GM21447 (cell line): ENCODE measurements around the gene FAM76A.
A peak's percentile ranks its signal among the peaks of the same experiment; 100 is the strongest.

Source experiments
- ATAC-seq: cut with Tn5 transposase; IDR thresholded peaks from one replicate; pipeline ENCODE4 v1.9.1; 2021; ENCODE audit not compliant: unreplicated experiment

Gene FAM76A

GRCh38 chr1:27719286-27720251, 6.2 kb upstream of the FAM76A start:
- ATAC-seq: no peak

GRCh38 chr1:27724961-27725373, 794 bp upstream of the FAM76A start:
- no peak for ATAC-seq

GRCh38 chr1:27726173-27727044, 648 bp downstream of the FAM76A start:
- ATAC-seq: peak; percentile 26

DNA sequence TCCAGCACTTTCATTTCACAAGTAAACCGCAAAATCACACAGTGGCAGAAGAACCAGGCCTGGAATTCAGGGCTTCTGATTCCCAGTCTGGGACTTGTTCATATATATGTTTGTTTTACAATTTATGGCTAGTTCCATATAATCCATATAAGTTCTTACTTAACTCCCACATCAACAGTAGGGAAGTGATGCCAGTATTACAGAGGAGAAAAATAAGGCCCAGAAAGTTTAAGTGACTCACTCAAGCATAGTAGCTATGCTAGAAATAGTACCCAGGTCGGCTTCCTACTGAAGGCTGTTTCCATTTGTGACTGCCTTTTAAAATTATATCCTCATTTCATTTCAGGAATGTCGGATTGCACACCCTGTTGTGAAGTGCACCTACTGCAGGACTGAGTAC, 1.4 kb downstream of the FAM76A start:
- ATAC-seq: no peak

DNA sequence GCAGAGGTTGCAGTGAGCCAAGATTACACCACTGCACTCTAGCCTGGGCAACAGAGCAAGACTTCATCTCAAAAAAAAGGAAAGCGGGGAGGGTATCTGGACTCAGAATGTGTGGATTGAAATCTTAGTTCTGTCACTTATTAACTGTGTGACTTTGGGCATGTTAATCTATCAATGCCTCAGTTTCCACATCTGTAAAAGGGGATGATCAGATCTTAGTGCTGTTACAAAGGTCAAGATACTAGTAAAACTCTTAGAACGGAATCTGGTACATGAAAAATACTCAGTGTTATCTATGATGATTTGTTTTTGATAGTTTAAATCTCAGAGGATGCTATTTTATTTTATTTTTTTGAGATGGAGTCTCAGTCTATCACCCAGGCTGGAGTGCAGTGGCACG, 10.5 kb downstream of the FAM76A start:
- no peak for ATAC-seq

DNA sequence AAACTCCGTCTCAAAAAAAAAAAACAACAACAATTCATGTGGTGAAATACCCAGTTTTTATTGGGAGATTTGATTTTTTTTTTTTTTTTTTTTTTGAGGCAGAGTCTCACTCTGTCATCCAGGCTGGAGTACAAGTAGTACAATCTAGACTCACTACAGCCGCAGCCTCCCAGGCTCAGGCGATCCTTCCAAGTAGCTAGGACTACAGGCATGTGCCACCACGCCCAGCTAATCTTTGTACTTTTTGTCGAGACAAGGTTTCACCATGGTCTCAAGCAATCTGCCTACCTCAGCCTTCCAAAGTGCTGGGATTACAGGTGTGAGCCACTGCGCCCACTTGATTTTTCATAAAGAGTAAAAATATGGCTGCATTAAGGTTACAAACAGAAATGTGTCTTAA, 15.4 kb downstream of the FAM76A start:
- ATAC-seq: no peak

GRCh38 chr1:27744556-27744955, 18.8 kb downstream of the FAM76A start:
- no peak for ATAC-seq

- no peak for ATAC-seq
These were observed 19.7 kb downstream of the FAM76A start for GRCh38 chr1:27745466-27745865.

DNA sequence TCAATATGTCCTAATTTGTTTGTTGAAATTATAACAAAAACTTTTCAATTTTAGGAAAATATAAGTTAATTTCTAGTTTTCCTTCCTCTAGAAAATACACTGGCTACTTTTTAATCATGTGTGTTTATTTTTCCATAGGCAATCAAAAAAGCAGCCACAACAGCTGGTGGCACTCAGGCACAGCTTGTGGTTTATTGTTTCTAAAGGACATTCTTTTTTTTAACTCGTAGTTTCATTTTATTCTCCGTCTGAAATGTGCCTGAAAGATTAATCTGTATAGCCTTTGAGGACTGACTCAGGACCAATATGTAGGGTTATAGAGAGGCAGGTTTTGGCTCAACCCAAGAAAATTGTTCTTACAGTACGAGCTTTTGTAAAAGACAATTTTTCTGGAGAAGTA, 26.6 kb downstream of the FAM76A start:
- ATAC-seq: no peak

GRCh38 chr1:27755286-27755685, 29.5 kb downstream of the FAM76A start:
- no peak for ATAC-seq

GRCh38 chr1:27755865-27756264, 30.1 kb downstream of the FAM76A start:
- ATAC-seq: no peak

- no peak for ATAC-seq
These were observed 33.5 kb downstream of the FAM76A start for GRCh38 chr1:27759236-27759635.

DNA sequence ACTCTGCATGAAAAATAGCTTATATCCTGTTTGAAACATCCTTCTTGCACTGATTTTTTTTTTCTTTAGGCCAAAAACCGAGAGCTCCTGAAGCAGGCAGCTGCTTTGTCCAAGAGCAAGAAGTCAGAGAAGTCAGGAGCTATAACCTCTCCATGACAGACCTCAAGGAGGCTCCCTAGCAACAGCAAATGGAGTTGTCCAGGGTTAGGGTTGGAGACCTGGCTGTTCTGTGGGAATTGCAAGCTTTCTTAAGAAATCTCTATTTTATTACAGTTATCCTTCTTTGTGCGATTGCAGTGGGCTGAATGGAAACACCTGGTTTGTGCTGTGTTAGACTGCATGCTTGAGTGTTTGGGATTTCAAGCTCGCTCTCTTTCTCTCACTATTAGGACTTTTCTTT, 34.7 kb downstream of the FAM76A start:
- ATAC-seq: no peak

DNA sequence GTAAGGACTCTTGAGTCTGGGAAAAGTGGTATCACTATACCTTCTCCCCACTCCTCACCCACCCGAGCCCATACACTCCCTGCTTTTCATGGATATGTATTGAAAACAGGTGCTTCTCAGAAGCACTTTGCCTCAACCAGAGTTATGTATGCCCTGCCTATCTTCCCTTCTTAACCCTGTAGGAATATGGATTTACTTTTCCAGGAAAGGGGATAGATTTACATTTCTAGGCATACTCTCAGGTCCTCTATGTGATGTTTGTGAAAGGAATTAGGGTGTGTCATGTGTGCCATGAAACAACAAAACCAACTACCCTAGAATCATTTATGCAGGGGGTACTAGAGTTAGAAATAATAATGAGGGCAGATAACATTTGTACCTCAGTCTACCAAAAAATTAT, 36.3 kb downstream of the FAM76A start:
- no peak for ATAC-seq

- ATAC-seq: no peak
These were observed 37.6 kb downstream of the FAM76A start for GRCh38 chr1:27763358-27763757.

DNA sequence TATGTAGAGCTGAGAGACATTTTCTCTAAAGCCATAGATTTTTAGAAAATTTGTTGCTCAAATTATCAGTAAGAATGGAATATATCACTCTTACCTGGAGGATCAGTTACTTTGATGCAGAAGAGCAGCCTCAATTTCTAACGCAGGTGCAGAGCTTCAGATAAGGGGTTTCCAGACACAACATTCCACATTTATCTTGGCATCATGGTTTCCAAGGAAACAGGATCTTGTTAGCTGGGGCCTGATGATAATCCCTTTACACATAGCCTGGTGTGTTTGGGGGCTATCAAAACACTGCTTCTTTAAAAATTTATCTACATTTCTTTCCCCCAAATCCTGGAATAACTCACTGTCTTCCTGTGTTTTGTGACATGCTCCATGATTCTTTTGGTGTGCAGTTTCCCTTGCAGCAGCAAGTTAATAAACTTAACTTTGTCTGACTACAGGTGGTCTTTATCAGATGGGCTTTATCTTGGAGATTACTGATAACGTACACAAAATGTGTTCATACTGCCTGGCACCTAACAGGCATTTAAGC, 44.6 kb downstream of the FAM76A start:
- ATAC-seq: no peak

- no peak for ATAC-seq
These were observed 46.5 kb downstream of the FAM76A start for GRCh38 chr1:27772036-27772931.

- ATAC-seq: peak; percentile 96
These were observed 47.4 kb downstream of the FAM76A start, which contains the start of gene STX12 for GRCh38 chr1:27772932-27773825. TSS of gene STX12 (plus strand) at chr1:27773219. CDS start at chr1:27773308, 89 bp downstream.

DNA sequence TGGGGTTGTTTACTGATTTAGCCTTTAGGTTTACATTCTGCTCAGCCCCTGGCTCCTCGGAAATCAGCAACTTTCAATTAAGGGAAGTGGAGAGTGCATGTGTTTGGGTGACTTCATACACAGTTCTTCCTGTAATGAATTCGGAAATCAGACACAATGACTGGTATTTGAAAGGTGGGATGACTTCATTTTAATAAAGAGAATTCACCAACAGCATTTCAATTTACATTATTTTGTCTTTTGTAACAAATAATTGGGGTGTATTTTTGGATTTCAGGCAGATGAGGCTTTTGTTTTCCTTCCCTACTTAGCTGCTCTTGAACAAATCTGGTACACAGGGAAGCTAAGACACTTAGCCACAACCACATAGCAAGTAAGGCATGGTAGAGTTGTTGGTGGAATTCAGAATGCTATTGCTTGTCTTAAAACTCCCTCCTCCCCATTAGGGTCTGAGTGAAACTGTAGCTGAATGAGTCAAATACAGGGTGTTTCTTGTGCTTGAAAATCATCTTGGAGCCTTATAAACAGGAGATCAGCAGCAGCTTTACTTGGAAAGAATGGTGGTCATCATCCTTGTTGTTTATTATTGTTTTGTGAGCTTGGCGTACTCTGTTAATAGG, 48.2 kb downstream of the FAM76A start:
- no peak for ATAC-seq
